ENCODE data around the gene FAM78A.

DNA sequence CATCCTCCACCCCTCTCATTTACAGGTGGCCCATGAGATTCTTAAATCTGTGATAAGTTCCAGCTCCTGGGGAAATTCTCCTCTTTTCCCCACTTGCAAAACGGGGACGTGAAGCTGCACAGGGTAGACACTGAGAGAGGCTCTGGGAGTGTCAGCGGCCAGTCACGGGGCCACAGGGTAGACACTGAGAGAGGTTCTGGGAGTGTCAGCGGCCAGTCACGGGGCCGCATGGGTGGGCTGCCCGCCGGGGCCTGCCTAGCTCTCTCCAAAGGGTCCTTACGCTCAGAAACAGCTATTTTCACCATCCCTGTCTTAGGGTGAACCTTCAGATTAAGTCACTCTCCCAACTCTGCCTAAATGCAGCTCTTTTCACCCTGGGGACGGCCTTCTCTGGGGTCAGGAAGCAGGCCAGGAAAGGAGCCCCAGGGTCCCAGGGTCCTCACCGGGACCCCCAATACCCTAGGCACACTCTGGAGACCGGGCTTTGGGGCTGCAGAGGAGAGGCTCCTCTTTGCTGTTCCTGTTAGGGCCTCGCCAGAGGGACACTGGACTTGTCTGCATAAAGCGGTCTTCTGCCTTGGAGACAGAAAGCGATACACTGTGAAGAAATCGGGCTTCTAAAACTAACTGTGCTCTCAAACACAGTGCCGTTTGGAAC, 1.5 kb downstream of the FAM78A start:
- TF ChIP-seq, protein P1, sequence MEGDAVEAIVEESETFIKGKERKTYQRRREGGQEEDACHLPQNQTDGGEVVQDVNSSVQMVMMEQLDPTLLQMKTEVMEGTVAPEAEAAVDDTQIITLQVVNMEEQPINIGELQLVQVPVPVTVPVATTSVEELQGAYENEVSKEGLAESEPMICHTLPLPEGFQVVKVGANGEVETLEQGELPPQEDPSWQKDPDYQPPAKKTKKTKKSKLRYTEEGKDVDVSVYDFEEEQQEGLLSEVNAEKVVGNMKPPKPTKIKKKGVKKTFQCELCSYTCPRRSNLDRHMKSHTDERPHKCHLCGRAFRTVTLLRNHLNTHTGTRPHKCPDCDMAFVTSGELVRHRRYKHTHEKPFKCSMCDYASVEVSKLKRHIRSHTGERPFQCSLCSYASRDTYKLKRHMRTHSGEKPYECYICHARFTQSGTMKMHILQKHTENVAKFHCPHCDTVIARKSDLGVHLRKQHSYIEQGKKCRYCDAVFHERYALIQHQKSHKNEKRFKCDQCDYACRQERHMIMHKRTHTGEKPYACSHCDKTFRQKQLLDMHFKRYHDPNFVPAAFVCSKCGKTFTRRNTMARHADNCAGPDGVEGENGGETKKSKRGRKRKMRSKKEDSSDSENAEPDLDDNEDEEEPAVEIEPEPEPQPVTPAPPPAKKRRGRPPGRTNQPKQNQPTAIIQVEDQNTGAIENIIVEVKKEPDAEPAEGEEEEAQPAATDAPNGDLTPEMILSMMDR (conservative IDR thresholded peaks at IDR 0.05; ENCODE audit: low read depth, low read length) = no peak
- no peak for TF ChIP-seq EZH2phosphoT487 (IDR thresholded peaks at IDR 0.05; ENCODE audit: borderline replicate concordance, low read length)
- TF ChIP-seq EZH2 (IDR thresholded peaks at IDR 0.05; ENCODE audit: low read length, unreplicated experiment) = no peak
